Gastrocnemius medialis (tissue), 4 donors: ENCODE measurements around the gene MAP4K5. TPM values are rescaled to one million over a fixed set of nuclear protein-coding genes. Genes with fewer than 3 reads are reported as not detected.

ENCODE experiments used
- ATAC-seq, 2 donors: fragments of 150-250 bp; one replicate each; pipeline ENCODE4 v1.9.1; 2016
- DNase-seq, 2 donors: peaks; one replicate each; pipeline ENCODE4 v3.0.0-alpha.2; 2019
- H3K27ac ChIP-seq, 4 donors: fragments of 200-600 bp; sonication (generic); 1 replicate in 1 of 4; 2 replicates in 3 of 4; pipeline ENCODE4 v1.5.1; 2016 to 2018; ENCODE audit warnings: mild to moderate bottlenecking in 2 of 4, moderate library complexity in 1 of 4
- H3K27me3 ChIP-seq, 3 donors: fragments of 200-600 bp; sonication (generic) in 2 of 3; 1 replicate in 1 of 3; 2 replicates in 2 of 3; pipeline versions ENCODE4 v1.5.1 to v1.6.0; 2016 to 2019; ENCODE audit warnings: mild to moderate bottlenecking in 1 of 3, moderate library complexity in 1 of 3
- H3K36me3 ChIP-seq, 2 donors: fragments of 200-600 bp; sonication (generic) in 1 of 2; one replicate each; pipeline ENCODE4 v1.5.1; 2017 to 2018
- H3K4me1 ChIP-seq, 2 donors: fragments of 200-600 bp; sonication (generic) in 1 of 2; one replicate each; pipeline ENCODE4 v1.5.1; 2016 to 2017; ENCODE audit warnings: mild to moderate bottlenecking in 2 of 2
- H3K4me3 ChIP-seq, 4 donors: fragments of 200-600 bp; sonication (generic) in 3 of 4; 1 replicate in 1 of 4; 2 replicates in 3 of 4; pipeline ENCODE4 v1.5.1; 2016 to 2019; ENCODE audit warnings: mild to moderate bottlenecking in 2 of 4
- H3K9me3 ChIP-seq, 3 donors: fragments of 200-600 bp; sonication (generic) in 2 of 3; 1 replicate in 1 of 3; 2 replicates in 2 of 3; pipeline ENCODE4 v1.5.1; 2016 to 2019
- CTCF ChIP-seq, 5 experiments: fragments of 450-650 bp in 3 of 5; fragments of 200-600 bp in 2 of 5; sonication (generic) in 2 of 5; IDR thresholded peaks in 4 of 5; conservative IDR thresholded peaks in 1 of 5; 1 replicate in 4 of 5; 2 replicates in 1 of 5; pipeline ENCODE4 v1.5.1; 2016 to 2019; ENCODE audit warnings: antibody characterized with exemption in 5 of 5, mild to moderate bottlenecking in 3 of 5, moderate library complexity in 3 of 5
- POLR2A ChIP-seq, 2 donors: fragments of 450-650 bp; IDR thresholded peaks; one replicate each; pipeline ENCODE4 v1.6.1; 2017; ENCODE audit warnings: antibody characterized with exemption in 2 of 2, mild to moderate bottlenecking in 2 of 2, moderate library complexity in 2 of 2
- in situ Hi-C, 4 donors: fragments of 200-750 bp; cut with MboI; loops; one replicate each; pipeline versions ENCODE4 v1.15.0 to v1.8.0; 2017; ENCODE audit warnings: low sequenced_read_pairs in 4 of 4
- intact Hi-C: fragments of 100-400 bp; cut with DNase I; formaldehyde crosslinking; loops from one replicate; pipeline ENCODE4 v1.15.1; 2023; ENCODE audit warnings: low total_unique reads
- total RNA-seq, 4 donors: library from RNA; depleted of rRNA; stranded (reverse); fragments of >200 nt; gene quantifications; one replicate each; pipeline versions ENCODE4 v1.1.0 to v1.2.3, GENCODE V29; 2016

MAP4K5 gene
- total RNA-seq, 4 donors from 2014 or later: 35.3 to 63.9 (median 47.1) TPM

- intact Hi-C loops (no loop called here), in situ Hi-C loops (no loop called here)
- ATAC-seq (no peak), DNase-seq (no peak)
- TF ChIP-seq CTCF (IDR thresholded peaks at IDR 0.05 in 4 of 5, conservative IDR thresholded peaks at IDR 0.05 in 1 of 5) (no peak), POLR2A (IDR thresholded peaks at IDR 0.05) (no peak)
- H3K27me3 ChIP-seq: no peaks in the 10 kb centered on the region
- H3K9me3 ChIP-seq: no peaks in the 10 kb centered on the region
- H3K36me3 ChIP-seq: no peaks in the 10 kb centered on the region
- H3K4me1 ChIP-seq: no peaks in the 10 kb centered on the region
- no peak overlapping the region for H3K4me3 ChIP-seq
- no peak overlapping the region for H3K27ac ChIP-seq
Measured at GRCh38 chr14:50388256-50388931, 144.0 kb downstream of the MAP4K5 start.

- in situ Hi-C loops: no loop called here
- Histone ChIP-seq H3K4me1 (no peaks in the 10 kb centered on the region), H3K36me3 (no peaks in the 10 kb centered on the region), H3K27me3 (no peaks in the 10 kb centered on the region), H3K9me3 (no peaks in the 10 kb centered on the region), H3K27ac (no peak overlapping the region), H3K4me3 (no peak overlapping the region)
- intact Hi-C loops: no loop called here
- ATAC-seq (no peak), DNase-seq (no peak)
- no peak for TF ChIP-seq POLR2A (IDR thresholded peaks at IDR 0.05)
- no peak for TF ChIP-seq CTCF (IDR thresholded peaks at IDR 0.05 in 4 of 5, conservative IDR thresholded peaks at IDR 0.05 in 1 of 5)
Measured at GRCh38 chr14:50387548-50387947, 144.8 kb downstream of the MAP4K5 start.

DNA sequence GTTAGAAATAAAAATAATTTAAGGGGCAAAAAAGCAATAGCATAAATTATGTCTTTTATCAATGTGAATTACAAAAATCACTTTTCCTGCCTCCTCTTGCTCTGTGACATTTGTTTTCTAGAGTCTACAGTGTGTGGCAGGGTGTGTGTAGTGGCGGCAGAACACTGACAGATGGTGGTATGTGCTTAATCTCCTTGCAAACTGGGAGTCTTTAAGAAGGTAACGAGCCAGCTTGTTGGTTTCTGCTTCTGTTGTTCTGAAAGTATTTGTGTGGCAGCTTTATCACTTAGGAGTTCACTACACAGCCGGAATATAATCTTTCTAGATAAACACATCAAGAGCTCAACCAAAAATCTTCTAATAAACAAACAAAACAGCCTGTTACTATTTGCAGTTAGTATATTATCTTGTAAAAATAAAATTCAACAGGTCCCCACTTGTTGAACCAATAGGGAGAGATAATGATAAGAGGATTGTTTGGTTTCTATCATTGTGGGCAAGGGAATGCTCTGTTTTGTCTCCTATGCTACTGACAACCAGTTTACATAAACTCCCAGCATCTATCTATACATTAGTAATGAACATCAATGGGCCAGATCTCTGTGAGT lies 148.6 kb downstream of the MAP4K5 start:
- ATAC-seq (no peak), DNase-seq (no peak)
- no peak for TF ChIP-seq CTCF (IDR thresholded peaks at IDR 0.05 in 4 of 5, conservative IDR thresholded peaks at IDR 0.05 in 1 of 5)
- TF ChIP-seq POLR2A (IDR thresholded peaks at IDR 0.05): no peak
- Histone ChIP-seq H3K27ac (no peak overlapping the region), H3K27me3 (no peaks in the 10 kb centered on the region), H3K36me3 (no peaks in the 10 kb centered on the region), H3K9me3 (no peaks in the 10 kb centered on the region), H3K4me1 (no peaks in the 10 kb centered on the region), H3K4me3 (no peak overlapping the region)
- intact Hi-C loops (no loop called here), in situ Hi-C loops (no loop called here)

DNA sequence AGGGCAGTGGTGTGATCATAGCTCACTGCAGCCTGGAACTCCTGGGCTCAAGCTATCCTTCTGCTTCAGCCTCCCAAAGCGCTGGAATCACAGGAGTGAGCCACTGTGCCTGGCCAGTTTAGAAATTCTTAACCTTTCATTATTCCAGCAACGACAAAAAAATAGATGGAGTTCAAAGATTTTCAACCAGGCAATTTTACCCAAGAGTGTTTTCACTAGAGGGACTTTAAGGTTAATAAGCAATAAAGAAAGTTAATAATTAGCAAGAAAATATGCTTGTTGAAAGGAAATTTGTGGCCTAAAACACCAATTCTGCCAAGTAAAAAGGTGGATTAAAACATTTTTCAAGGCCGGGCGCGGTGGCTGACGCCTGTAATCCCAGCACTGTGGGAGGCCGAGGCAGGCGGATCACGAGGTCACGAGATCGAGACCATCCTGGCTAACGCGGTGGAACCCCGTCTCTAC lies 150.5 kb downstream of the MAP4K5 start:
- no peak overlapping the region for H3K4me3 ChIP-seq
- no peaks in the 10 kb centered on the region for H3K4me1 ChIP-seq
- H3K9me3 ChIP-seq: no peaks in the 10 kb centered on the region
- no peaks in the 10 kb centered on the region for H3K36me3 ChIP-seq
- in situ Hi-C loops: no loop called here
- intact Hi-C loops: no loop called here
- no peak for DNase-seq
- H3K27me3 ChIP-seq: no peaks in the 10 kb centered on the region
- no peak for TF ChIP-seq CTCF (IDR thresholded peaks at IDR 0.05 in 4 of 5, conservative IDR thresholded peaks at IDR 0.05 in 1 of 5)
- no peak for TF ChIP-seq POLR2A (IDR thresholded peaks at IDR 0.05)
- H3K27ac ChIP-seq: no peak overlapping the region
- ATAC-seq: no peak
